Left lung (tissue), 10 donors: ENCODE results near the gene QRICH2. TPM values are rescaled to one million over a fixed set of nuclear protein-coding genes. Genes with fewer than 3 reads are reported as not detected.

Experiments
- ATAC-seq: fragments of 200-7000 bp; cut with Tn5 transposase; one replicate; pipeline ENCODE4 v1.9.1; 2020; ENCODE audit warnings: moderate library complexity
- DNase-seq, 4 donors: peaks; one replicate each; pipeline ENCODE4 v3.0.0-alpha.2; 2013 to 2020
- H3K27ac ChIP-seq, 2 donors: fragments of 200-600 bp; sonication (generic) in 1 of 2; one replicate each; pipeline versions ENCODE4 v1.5.0 to v1.8.0; 2020 to 2021
- H3K27me3 ChIP-seq, 2 donors: fragments of 200-600 bp; sonication (generic) in 1 of 2; one replicate each; pipeline versions ENCODE4 v1.5.0 to v1.8.0; 2020 to 2021
- H3K36me3 ChIP-seq, 2 donors: fragments of 200-600 bp; sonication (generic) in 1 of 2; one replicate each; pipeline versions ENCODE4 v1.5.0 to v1.8.0; 2020 to 2021
- H3K4me1 ChIP-seq, 2 donors: fragments of 200-600 bp; one replicate each; pipeline ENCODE4 v1.8.0; 2021
- H3K4me3 ChIP-seq, 2 donors: fragments of 200-600 bp; sonication (generic) in 1 of 2; one replicate each; pipeline versions ENCODE4 v1.5.0 to v1.8.0; 2020 to 2021; ENCODE audit warnings: mild to moderate bottlenecking in 1 of 2
- H3K9me3 ChIP-seq, 2 donors: fragments of 200-600 bp; sonication (generic) in 1 of 2; one replicate each; pipeline versions ENCODE4 v1.5.0 to v1.8.0; 2020 to 2021
- CTCF ChIP-seq, 2 donors: fragments of 200-600 bp; sonication (generic) in 1 of 2; IDR thresholded peaks; one replicate each; pipeline versions ENCODE4 v1.5.0 to v1.8.0; 2021; ENCODE audit warnings: antibody characterized with exemption in 2 of 2
- intact Hi-C, 2 donors: fragments of 100-400 bp; cut with DNase I; formaldehyde crosslinking; loops; one replicate each; pipeline versions ENCODE4 v1.11.2 to v1.14.2; 2022
- polyA plus RNA-seq, 6 donors: library from polyadenylated mRNA; unstranded; fragments of 120-200 nt; gene quantifications; one replicate each; pipeline ENCODE4 v1.2.1, GENCODE V29; 2013; ENCODE audit not compliant: insufficient read length in 6 of 6
- total RNA-seq, 2 donors: library from RNA; stranded (reverse); fragmentation: NEBNext Ultra II Directional; extraction: Animal tissue kit (Norgen Biotek cat#: 25700); gene quantifications; one replicate each; pipeline ENCODE4 v1.2.1, GENCODE V29; 2021
- donor health status: DM: no; HTN: yes; CAD: no.
- donor health status: DM: no; HTN: no; CAD: no.

QRICH2 gene
- total and polyA plus RNA-seq, 8 donors: 2.8 to 10.6 (median 7.5) TPM

GRCh38 chr17:76241204-76241538, 66.9 kb downstream of the QRICH2 start:
- H3K4me3 ChIP-seq: peak overlapping the region; percentile 48 to 49
- intact Hi-C loops: no loop called here
- H3K27ac ChIP-seq: no peak overlapping the region
- H3K36me3 ChIP-seq: no peaks in the 10 kb centered on the region
- H3K9me3 ChIP-seq: no peaks in the 10 kb centered on the region
- peaks cover 8 to 74% of the 10 kb centered on the region in 2 donors for H3K27me3 ChIP-seq
- ATAC-seq (peak; percentile 17), DNase-seq (peak in 1 of 4 donors; percentile 76)
- TF ChIP-seq CTCF (IDR thresholded peaks at IDR 0.05): no peak
- H3K4me1 ChIP-seq: peaks cover 12 to 16% of the 10 kb centered on the region in 2 donors

DNA sequence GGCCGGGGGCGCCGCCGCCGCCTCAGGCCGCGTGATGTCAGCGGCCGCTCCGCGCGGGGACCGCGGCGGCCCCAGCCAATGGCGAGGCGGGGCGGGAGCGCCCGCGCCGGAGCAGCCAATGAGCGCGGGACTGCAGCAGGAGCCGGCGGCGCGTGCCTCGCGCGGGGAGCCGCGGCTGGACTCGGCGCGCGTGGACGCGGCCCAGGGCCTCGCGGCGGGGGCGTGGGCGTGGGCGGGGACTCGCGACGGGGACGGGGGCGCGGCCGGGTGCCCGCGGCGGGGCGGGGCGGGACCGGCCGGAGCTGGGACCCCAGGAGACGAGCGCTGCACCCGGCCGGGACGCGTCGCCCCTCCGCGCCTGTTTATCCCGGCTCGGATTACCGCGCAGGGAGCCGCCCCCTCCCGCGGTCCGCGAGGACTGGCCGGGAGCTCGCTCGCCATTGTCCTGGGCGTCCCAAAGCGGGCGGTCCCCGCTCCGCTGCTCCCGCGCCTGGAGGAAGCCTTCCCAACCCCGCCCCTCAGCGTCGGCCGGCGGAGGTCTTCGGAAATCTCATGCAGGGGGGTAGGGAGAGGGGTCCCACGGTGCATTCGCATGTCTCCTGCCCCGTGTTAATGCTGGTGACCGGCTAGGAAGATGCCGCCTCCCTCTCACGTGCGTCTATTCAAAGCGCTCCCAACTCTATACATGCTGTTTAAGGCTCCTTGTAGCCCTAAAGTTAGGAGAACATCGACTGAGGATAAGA, 67.4 kb downstream of the QRICH2 start, which contains the start of gene RNF157:
TSS of gene RNF157 (minus strand) at position 33 of the 743 bp plus-strand sequence. CDS start 253 bp downstream, outside the sequence.
- ATAC-seq: peak; percentile 89
- intact Hi-C loops: no loop called here

GRCh38 chr17:76239538-76240274, 68.4 kb downstream of the QRICH2 start:
- peak in 1 of 4 donors; percentile 80 for DNase-seq
- no peak for TF ChIP-seq CTCF (IDR thresholded peaks at IDR 0.05)
- no peak for ATAC-seq
- Histone ChIP-seq H3K4me1 (peaks cover 12 to 15% of the 10 kb centered on the region in 2 donors), H3K4me3 (peak overlapping the region; percentile 21 to 35), H3K36me3 (no peaks in the 10 kb centered on the region), H3K9me3 (no peaks in the 10 kb centered on the region), H3K27me3 (peaks cover 8 to 72% of the 10 kb centered on the region in 2 donors), H3K27ac (no peak overlapping the region)
- intact Hi-C loops: no loop called here

More for the DNA sequence above, 67.4 kb downstream of the QRICH2 start, which contains the start of gene RNF157:
- Histone ChIP-seq H3K36me3 (no peaks in the 10 kb centered on the region), H3K4me1 (peaks cover 12 to 15% of the 10 kb centered on the region in 2 donors), H3K9me3 (no peaks in the 10 kb centered on the region), H3K27me3 (peaks cover 8 to 74% of the 10 kb centered on the region in 2 donors), H3K4me3 (peak within 1 kb of the TSS; percentile 48 to 49), H3K27ac (no peak within 1 kb of the TSS)
- DNase-seq: peak; percentile 50 to 91 (median 68)
- no peak for TF ChIP-seq CTCF (IDR thresholded peaks at IDR 0.05)

DNA sequence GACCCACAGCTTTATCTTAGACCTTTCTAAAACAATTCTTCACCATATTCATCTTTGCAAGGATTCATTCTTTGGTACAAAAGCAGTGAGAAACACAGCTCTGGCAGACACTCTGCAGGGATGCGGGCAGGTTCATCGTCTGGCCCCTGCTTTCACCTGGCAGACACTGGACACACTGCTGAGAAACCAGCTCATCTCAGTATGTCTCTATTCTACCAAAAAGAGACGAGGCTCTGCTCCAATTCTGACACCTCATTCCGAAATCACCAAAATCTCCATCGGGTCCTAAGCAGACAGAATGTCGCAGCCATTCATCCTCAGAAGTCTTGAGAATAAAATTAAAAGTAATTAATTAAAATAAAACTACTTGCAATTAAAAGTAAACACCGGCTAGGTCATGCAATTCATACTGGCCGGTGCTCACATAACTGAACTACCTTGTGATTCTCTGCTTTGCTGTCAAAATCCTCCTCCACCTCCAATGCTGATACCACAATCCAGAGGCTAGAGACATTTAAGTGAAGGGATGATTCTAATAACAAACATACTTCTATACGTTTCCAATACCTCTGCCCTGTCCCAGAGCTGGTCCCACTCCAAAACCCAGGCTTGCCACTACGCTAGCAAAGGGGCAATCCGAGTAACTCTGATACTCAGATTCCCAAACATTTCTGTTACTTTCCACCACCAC, 69.1 kb downstream of the QRICH2 start:
- Histone ChIP-seq H3K36me3 (no peaks in the 10 kb centered on the region), H3K27ac (no peak overlapping the region), H3K4me3 (no peak overlapping the region), H3K27me3 (peaks cover 8 to 66% of the 10 kb centered on the region in 2 donors), H3K4me1 (peaks cover 12 to 15% of the 10 kb centered on the region in 2 donors), H3K9me3 (no peaks in the 10 kb centered on the region)
- intact Hi-C loops: no loop called here
- TF ChIP-seq CTCF (IDR thresholded peaks at IDR 0.05): no peak
- ATAC-seq (no peak), DNase-seq (no peak)
